Neural progenitor cell (in vitro differentiated cells): ENCODE measurements around the gene NEU4. TPM values are rescaled to one million over a fixed set of nuclear protein-coding genes. Genes with fewer than 3 reads are reported as not detected.
A peak's percentile ranks its signal among the peaks of the same experiment; 100 is the strongest.

Experiments used
- DNase-seq: peaks from one replicate; pipeline ENCODE4 v3.0.0-alpha.2; 2016; ENCODE audit warnings: low spot score
- H2AFZ ChIP-seq: fragments of 200-600 bp; sonication (generic); replicated peaks from 2 replicates; pipeline ENCODE4 v1.6.1; 2016; ENCODE audit warnings: antibody characterized with exemption
- H3F3A ChIP-seq: fragments of 200-600 bp; sonication (generic); 2 replicates; pipeline ENCODE4 v1.6.1; 2016; ENCODE audit warnings: antibody characterized with exemption, low read depth
- H3K27ac ChIP-seq: fragments of 200-600 bp; sonication (generic); 2 replicates; pipeline ENCODE4 v1.5.1; 2016; ENCODE audit warnings: mild to moderate bottlenecking
- H3K27me3 ChIP-seq: fragments of 200-600 bp; sonication (generic); 2 replicates; pipeline ENCODE4 v1.6.1; 2016; ENCODE audit warnings: mild to moderate bottlenecking, moderate library complexity
- H3K36me3 ChIP-seq: fragments of 200-600 bp; sonication (generic); 2 replicates; pipeline ENCODE4 v1.5.1; 2016
- H3K4me1 ChIP-seq: fragments of 200-600 bp; sonication (generic); 2 replicates; pipeline ENCODE4 v1.6.1; 2016; ENCODE audit warnings: mixed run types
- H3K4me2 ChIP-seq: fragments of 200-600 bp; sonication (generic); 2 replicates; pipeline ENCODE4 v1.6.1; 2016
- H3K4me3 ChIP-seq: fragments of 200-600 bp; sonication (generic); 2 replicates; pipeline ENCODE4 v1.5.1; 2016
- H3K79me2 ChIP-seq: fragments of 200-600 bp; sonication (generic); 2 replicates; pipeline ENCODE4 v1.6.1; 2016; ENCODE audit warnings: low read depth
- H3K9ac ChIP-seq: fragments of 200-600 bp; sonication (generic); 2 replicates; pipeline ENCODE4 v1.6.1; 2016
- H3K9me3 ChIP-seq: fragments of 200-600 bp; sonication (generic); 2 replicates; pipeline ENCODE4 v1.5.1; 2016; ENCODE audit warnings: low read depth
- H4K20me1 ChIP-seq: fragments of 200-600 bp; sonication (generic); 2 replicates; pipeline ENCODE4 v1.6.1; 2016; ENCODE audit warnings: low read depth
- H3K27ac Mint-ChIP-seq: 3 replicates; pipeline ENCODE4 v1.8.0; 2021; ENCODE audit warnings: mixed read lengths
- H3K27me3 Mint-ChIP-seq: 2 replicates; pipeline ENCODE4 v1.8.0; 2022; ENCODE audit warnings: low read depth, mild to moderate bottlenecking, inconsistent platforms, moderate library complexity, mixed read lengths; ENCODE audit not compliant: insufficient read depth
- H3K36me3 Mint-ChIP-seq: 3 replicates; pipeline ENCODE4 v1.8.0; 2021; ENCODE audit warnings: mixed read lengths
- H3K4me1 Mint-ChIP-seq: 3 replicates; pipeline ENCODE4 v1.8.0; 2021; ENCODE audit warnings: mixed read lengths
- H3K4me3 Mint-ChIP-seq: 3 replicates; pipeline ENCODE4 v1.8.0; 2021; ENCODE audit warnings: mild to moderate bottlenecking, moderate library complexity, mixed read lengths
- H3K9me3 Mint-ChIP-seq: 3 replicates; pipeline ENCODE4 v1.8.0; 2020; ENCODE audit warnings: mixed read lengths
- CTCF ChIP-seq: fragments of 200-600 bp; sonication (generic); IDR thresholded peaks from 2 replicates; pipeline ENCODE4 v1.5.1; 2017; ENCODE audit warnings: antibody characterized with exemption, mild to moderate bottlenecking
- EZH2 ChIP-seq: fragments of 200-600 bp; sonication (generic); IDR thresholded peaks from 2 replicates; pipeline ENCODE4 v1.6.1; 2017; ENCODE audit warnings: antibody characterized with exemption, mild to moderate bottlenecking, moderate library complexity
- EZH2phosphoT487 ChIP-seq: fragments of 200-600 bp; sonication (generic); IDR thresholded peaks from 2 replicates; pipeline ENCODE4 v1.6.1; 2017; ENCODE audit warnings: antibody characterized with exemption
- total RNA-seq: library from RNA; depleted of rRNA; stranded (reverse); fragments of >200 nt; gene quantifications from 2 replicates; pipeline ENCODE4 v1.2.3, GENCODE V29; 2015; ENCODE audit warnings: low replicate concordance

The NEU4 gene
- total RNA-seq, 1 donor from 2014 or later, result not detected

- Histone ChIP-seq H3K9me3 (no peaks in the 10 kb centered on the region), H3K79me2 (no peaks in the 10 kb centered on the region), H3K36me3 (no peaks in the 10 kb centered on the region), H3F3A (no peaks in the 10 kb centered on the region), H3K4me2 (no peak overlapping the region), H3K4me3 (no peak overlapping the region), H3K9ac (no peak overlapping the region), H4K20me1 (no peaks in the 10 kb centered on the region), H2AFZ (no peak overlapping the region), H3K27me3 (no peaks in the 10 kb centered on the region), H3K4me1 (no peaks in the 10 kb centered on the region), H3K27ac (no peak overlapping the region)
- Mint-ChIP-seq H3K36me3 (no peaks in the 10 kb centered on the region), H3K9me3 (no peaks in the 10 kb centered on the region), H3K4me1 (peaks cover 14% of the 10 kb centered on the region), H3K27ac (no peak overlapping the region), H3K4me3 (no peak overlapping the region), H3K27me3 (peaks cover 7% of the 10 kb centered on the region)
- TF ChIP-seq EZH2 (no peak), EZH2phosphoT487 (no peak), CTCF (no peak)
- DNase-seq, result no peak
Measured at GRCh38 chr2:241857572-241858121, 48.7 kb downstream of the NEU4 start.

GRCh38 chr2:241858206-241859016, 49.4 kb downstream of the NEU4 start, which contains the start of gene PDCD1:
Gene PDCD1 (minus strand): TSS chr2:241858894. CDS start chr2:241858838, 56 bp downstream.
- H3F3A ChIP-seq, result no peaks in the 10 kb centered on the region
- no peak within 1 kb of the TSS for H3K9ac ChIP-seq
- H3K4me1 ChIP-seq, result no peaks in the 10 kb centered on the region
- Mint-ChIP-seq H3K36me3 (no peaks in the 10 kb centered on the region), H3K27ac (peak within 1 kb of the TSS; percentile 85), H3K4me3 (no peak within 1 kb of the TSS), H3K27me3 (peaks cover 7% of the 10 kb centered on the region), H3K4me1 (peaks cover 13% of the 10 kb centered on the region), H3K9me3 (no peaks in the 10 kb centered on the region)
- H3K4me3 ChIP-seq, result no peak within 1 kb of the TSS
- no peaks in the 10 kb centered on the region for H3K36me3 ChIP-seq
- DNase-seq, result no peak
- no peak within 1 kb of the TSS for H3K27ac ChIP-seq
- no peaks in the 10 kb centered on the region for H3K79me2 ChIP-seq
- no peaks in the 10 kb centered on the region for H3K9me3 ChIP-seq
- no peak within 1 kb of the TSS for H3K4me2 ChIP-seq
- H3K27me3 ChIP-seq, result no peaks in the 10 kb centered on the region
- H4K20me1 ChIP-seq, result no peaks in the 10 kb centered on the region
- H2AFZ ChIP-seq, result no peak within 1 kb of the TSS
- TF ChIP-seq EZH2phosphoT487, result no peak

GRCh38 chr2:241859017-241859435, 50.0 kb downstream of the NEU4 start:
- Histone ChIP-seq H2AFZ (no peak overlapping the region), H3K27me3 (no peaks in the 10 kb centered on the region), H3K9ac (no peak overlapping the region), H3K4me3 (no peak overlapping the region), H3K9me3 (no peaks in the 10 kb centered on the region), H3K4me1 (no peaks in the 10 kb centered on the region), H3K4me2 (no peak overlapping the region), H3K27ac (no peak overlapping the region), H4K20me1 (no peaks in the 10 kb centered on the region), H3K36me3 (no peaks in the 10 kb centered on the region), H3F3A (peaks cover 2% of the 10 kb centered on the region), H3K79me2 (no peaks in the 10 kb centered on the region)
- H3K4me3 Mint-ChIP-seq, result no peak overlapping the region
- no peaks in the 10 kb centered on the region for H3K9me3 Mint-ChIP-seq
- H3K27ac Mint-ChIP-seq, result no peak overlapping the region
- no peak for DNase-seq
- H3K27me3 Mint-ChIP-seq, result peaks cover 7% of the 10 kb centered on the region
- no peaks in the 10 kb centered on the region for H3K36me3 Mint-ChIP-seq
- TF ChIP-seq EZH2, result no peak
- TF ChIP-seq EZH2phosphoT487, result no peak
- peaks cover 13% of the 10 kb centered on the region for H3K4me1 Mint-ChIP-seq

- Mint-ChIP-seq H3K4me3 (no peak overlapping the region), H3K27ac (peak overlapping the region; percentile 85), H3K4me1 (peaks cover 18% of the 10 kb centered on the region), H3K36me3 (no peaks in the 10 kb centered on the region), H3K27me3 (peaks cover 13% of the 10 kb centered on the region), H3K9me3 (no peaks in the 10 kb centered on the region)
- Histone ChIP-seq H3K4me1 (no peaks in the 10 kb centered on the region), H4K20me1 (no peaks in the 10 kb centered on the region), H3K27me3 (no peaks in the 10 kb centered on the region), H3K4me3 (no peak overlapping the region), H3K79me2 (no peaks in the 10 kb centered on the region), H3K27ac (no peak overlapping the region), H3K36me3 (no peaks in the 10 kb centered on the region), H2AFZ (no peak overlapping the region), H3K4me2 (no peak overlapping the region), H3F3A (peaks cover 8% of the 10 kb centered on the region), H3K9ac (no peak overlapping the region), H3K9me3 (no peaks in the 10 kb centered on the region)
- peak; percentile 5 for TF ChIP-seq CTCF
- no peak for TF ChIP-seq EZH2
- TF ChIP-seq EZH2phosphoT487, result no peak
- no peak for DNase-seq
Measured at GRCh38 chr2:241859436-241860183, 50.6 kb downstream of the NEU4 start.
